GM11168 (cell line): ENCODE data around the gene AGBL1.

Experiments
- in situ Hi-C: fragments of 300-500 bp; cut with MboI; formaldehyde crosslinking; loops from one replicate; pipeline ENCODE4 v1.12.0; 2022; ENCODE audit warnings: low sequenced_read_pairs; ENCODE audit not compliant: unreplicated experiment

AGBL1 gene

GRCh38 chr15:86162172-86162591 is 82.5 kb downstream of the AGBL1 start:
- in situ Hi-C loops: no loop called here

DNA sequence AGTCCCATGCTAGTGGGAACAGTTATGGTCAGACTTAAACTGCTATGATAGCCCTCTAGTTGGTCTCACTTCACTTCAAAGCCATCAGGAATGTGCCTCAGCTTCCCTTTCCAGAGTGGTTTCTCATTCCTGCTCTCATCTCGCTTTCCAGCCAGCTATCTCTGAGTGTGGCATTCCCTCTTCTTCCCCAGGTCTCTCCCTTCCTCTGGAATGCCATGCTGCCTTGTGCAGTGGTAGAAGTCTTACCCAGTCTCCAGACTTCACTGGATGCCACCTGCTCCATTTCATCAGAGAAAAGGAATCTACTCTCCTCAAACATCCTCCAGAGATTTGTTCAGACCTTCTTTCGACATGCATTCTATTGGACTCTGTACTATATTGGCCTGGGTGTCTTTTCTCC is 83.0 kb downstream of the AGBL1 start:
- in situ Hi-C loops: no loop called here

DNA sequence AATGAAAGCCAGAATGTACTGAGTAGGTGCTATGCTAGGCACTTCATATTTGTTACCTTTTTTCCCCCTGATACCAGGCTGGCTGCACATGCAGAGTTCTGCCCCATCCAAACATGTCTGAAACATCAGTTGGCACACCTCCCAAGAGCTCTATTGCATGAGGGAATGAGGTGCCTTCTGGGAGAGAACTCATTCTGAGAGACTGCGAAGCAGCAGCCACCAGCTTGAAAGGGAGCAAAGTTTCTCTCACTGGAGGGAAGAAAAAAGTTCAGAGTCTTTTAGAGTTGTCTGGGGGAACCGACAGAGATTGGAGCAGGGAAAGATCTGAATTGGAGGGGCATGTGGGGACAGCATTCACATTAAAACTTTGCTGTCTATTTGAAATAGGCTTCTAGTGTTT is 84.1 kb downstream of the AGBL1 start:
- in situ Hi-C loops: no loop called here

- in situ Hi-C loops: no loop called here
These were observed 84.7 kb downstream of the AGBL1 start for GRCh38 chr15:86164232-86164898.

DNA sequence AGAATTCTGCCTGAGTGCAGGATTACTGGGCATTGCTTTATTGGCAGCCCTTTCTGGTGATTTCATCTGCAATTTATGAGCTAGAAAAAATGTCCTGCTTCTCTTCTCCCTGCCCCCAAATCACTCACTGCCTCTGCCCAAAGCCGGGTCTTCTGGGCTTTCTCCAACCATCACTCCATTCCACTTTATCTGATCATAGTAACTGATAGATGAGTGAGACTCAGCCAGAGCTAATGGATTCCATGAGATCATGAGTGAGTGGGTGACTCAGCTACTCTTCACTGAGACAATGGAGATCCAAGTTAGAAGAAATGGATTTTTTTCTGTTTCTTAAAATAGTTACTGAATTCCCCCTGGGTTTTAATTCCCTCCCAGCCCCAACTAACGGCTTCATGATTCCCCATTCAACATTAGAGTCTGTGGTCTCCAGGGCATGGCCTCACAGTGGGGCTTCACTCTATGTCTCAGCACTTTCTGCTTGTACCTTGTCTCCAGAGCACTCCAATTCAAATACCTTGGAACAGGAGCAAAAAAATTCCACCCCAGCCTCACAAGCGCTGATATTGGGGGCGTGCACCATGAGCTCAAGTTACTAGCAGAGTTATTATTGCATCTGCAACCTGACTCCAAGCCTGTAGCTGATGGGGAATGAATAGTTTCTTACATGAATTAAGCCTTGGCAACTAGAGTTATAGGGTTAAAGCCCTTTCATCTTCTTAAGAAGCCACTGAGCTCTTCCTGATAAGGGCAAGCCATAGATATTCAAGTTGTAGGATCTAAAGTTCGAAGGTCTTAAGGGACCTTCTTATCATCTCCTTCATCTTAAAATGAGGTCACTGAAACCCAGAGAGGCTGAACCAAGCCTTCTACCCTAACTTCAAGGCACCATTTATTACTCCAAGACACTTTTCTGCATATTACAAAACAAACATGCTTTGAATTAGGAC is 85.9 kb downstream of the AGBL1 start:
- in situ Hi-C loops: no loop called here

DNA sequence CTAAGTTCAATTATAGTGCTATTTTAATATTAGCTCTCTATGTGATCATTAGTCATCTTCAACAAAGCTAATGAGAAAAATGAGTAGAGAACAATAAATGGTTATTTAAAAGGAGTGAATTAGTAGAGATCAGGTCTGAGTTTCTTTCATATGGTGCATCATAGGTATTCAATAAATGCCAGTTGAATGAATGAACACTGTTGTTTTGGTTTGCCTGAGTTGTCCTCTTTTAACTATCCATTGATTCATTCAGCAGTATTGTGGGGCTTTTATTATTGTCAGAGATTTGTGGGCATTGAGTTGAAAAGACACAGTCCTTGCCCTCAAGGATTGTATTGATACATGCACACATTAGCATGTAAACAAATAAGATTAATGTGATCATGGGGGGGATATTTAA is 88.2 kb downstream of the AGBL1 start:
- in situ Hi-C loops: no loop called here

GRCh38 chr15:86178845-86179244 is 99.2 kb downstream of the AGBL1 start:
- in situ Hi-C loops: no loop called here

DNA sequence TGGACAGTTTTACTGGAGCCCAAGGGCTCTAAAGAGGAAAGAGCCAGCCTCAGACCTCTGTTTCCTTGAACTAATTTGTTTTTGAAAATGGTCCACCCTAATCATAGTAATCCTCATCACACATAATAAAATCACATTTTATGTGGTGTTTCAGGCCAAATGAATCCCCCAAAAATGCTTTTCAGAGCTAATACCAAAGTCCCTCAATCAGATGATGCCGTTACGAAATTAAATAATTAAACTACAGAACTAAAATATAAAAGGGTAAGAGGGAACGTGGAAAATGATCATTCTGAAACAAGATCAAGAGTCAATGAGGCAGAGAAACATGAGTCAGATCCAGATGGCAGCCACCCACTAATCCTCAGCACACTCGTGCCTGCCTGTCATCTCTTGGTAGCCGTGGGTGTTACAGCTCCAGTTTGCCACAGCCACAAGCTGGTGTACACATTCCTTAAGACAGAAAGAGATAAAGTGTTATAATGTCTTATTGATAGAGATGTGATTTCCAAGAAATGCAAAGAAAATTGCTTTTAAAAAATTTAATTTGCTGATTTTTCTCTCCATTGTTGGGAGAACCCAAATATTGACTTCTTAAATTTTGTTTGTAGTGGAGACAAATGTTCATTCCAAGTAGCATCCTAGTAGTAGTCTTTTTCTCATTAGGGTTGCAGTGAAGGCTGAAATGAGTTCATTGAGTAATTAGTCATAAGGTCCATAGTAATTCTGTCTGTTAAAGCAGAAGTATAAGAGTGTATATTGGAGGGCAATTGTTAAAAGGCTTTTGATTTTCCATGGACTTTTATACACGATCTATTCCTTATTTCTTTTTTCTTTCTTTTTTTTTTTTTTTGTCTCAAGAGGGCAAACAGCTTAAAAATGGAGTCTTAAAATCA is 104.2 kb downstream of the AGBL1 start:
- in situ Hi-C loops: no loop called here

- in situ Hi-C loops: no loop called here
These were observed 114.2 kb downstream of the AGBL1 start for GRCh38 chr15:86193716-86194380.

DNA sequence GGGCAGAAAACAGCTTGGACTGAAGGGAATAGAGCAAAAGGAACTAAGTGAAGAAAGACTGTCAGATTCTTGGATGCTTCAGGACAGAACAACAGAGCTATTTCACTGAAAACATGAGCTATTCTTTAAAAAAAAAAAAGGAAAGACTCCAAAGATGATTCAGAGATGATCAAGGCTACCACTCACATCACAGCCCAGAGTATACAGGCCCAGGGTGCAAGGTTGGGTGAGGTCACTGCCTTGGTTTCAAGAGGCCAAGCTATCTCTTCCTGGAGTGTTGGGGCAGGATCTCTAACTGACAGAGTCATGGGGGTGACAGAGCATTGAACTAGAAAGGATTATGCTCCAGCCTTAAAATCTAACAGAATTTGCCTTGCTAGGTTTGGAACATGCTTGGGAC is 118.1 kb downstream of the AGBL1 start:
- in situ Hi-C loops: no loop called here

GRCh38 chr15:86199467-86200145 is 119.9 kb downstream of the AGBL1 start:
- in situ Hi-C loops: no loop called here

- in situ Hi-C loops: no loop called here
These were observed 121.8 kb downstream of the AGBL1 start for GRCh38 chr15:86201313-86202008.

DNA sequence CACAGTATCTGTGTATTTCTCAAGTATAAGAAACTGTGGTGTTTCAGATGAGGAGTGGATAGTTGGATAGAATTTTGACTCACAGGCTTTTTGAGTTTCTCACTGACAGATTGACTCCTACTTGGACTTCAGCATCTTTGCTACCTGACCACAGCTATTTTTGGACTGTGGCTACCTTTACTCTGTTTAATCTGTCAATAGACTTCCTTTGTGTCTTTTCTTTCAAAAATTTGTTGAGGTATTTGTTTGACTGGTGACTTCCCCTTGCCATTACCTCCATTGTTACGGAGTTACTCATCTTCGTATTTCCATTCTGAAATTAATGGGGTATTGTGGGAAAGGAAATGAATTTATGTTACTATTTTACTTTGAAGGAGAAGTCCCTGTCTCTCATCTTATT is 123.8 kb downstream of the AGBL1 start:
- in situ Hi-C loops: no loop called here

- in situ Hi-C loops: no loop called here
These were observed 125.4 kb downstream of the AGBL1 start for GRCh38 chr15:86205096-86205495.

DNA sequence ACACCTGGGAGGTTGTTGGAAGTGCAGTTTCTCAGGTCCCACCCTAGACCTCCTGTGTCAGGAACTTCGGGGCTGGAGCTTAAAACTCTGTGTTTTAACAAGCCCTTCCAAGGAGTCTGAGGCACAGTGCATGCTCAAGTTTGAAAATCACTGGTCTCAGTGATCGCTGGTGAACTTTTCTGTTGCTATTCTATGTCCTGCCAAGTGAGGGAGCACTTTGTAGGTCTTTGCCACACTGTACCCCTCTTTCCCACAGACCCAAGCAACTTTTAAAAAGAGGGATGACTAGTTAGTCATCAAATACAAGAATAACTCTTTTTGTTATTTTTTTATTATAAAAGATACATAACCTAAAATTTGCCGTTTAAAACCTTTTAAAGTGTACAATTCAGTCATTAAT is 133.7 kb downstream of the AGBL1 start:
- in situ Hi-C loops: no loop called here

DNA sequence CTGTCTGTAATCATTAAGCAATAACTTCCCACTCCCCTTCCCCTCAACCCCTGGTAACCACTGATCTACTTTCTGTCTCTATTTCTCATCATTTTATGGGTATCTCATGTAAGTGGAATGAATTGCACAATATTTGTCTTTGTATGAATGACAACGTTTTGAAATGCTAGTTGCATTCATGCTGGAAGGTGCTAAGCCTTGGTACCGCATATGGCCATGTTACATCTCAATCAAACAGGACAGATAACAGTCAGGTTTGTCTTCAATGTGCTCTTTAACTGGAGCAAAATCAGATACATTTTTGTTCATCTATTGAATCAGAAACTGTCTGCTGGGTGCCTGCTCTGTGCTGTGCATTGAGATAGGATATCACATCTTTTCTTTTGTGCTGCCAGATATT is 134.2 kb downstream of the AGBL1 start:
- in situ Hi-C loops: no loop called here

- in situ Hi-C loops: no loop called here
These were observed 141.4 kb downstream of the AGBL1 start for GRCh38 chr15:86221119-86221518.

- in situ Hi-C loops: no loop called here
These were observed 149.6 kb downstream of the AGBL1 start for GRCh38 chr15:86229306-86229705.

DNA sequence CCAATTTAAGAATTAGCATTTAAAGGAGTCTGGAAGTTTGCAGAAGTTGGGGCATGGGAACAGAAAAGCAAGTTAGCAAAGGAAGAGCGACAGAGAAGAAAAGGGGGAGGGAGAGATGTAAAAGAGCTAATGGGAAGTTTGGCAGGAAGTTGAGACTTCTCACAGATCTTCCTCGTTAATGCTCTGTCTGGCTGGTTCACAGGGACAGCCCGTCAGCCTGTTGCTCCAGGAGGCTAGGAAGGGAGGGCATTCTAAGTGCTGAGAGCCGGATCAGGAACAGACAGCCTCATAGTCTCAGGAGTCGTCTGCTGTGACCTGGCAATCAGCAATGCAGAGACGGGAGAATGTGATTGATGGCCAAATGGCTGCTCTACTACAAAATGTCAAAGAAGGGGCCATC is 150.3 kb downstream of the AGBL1 start:
- in situ Hi-C loops: no loop called here
